ENCODE measurements around the gene MRPL1. TPM values are rescaled to one million over a fixed set of nuclear protein-coding genes. Genes with fewer than 3 reads are reported as not detected.

The MRPL1 gene
- total RNA-seq, 1 experiment from 2014 or later = 25.7 TPM

DNA sequence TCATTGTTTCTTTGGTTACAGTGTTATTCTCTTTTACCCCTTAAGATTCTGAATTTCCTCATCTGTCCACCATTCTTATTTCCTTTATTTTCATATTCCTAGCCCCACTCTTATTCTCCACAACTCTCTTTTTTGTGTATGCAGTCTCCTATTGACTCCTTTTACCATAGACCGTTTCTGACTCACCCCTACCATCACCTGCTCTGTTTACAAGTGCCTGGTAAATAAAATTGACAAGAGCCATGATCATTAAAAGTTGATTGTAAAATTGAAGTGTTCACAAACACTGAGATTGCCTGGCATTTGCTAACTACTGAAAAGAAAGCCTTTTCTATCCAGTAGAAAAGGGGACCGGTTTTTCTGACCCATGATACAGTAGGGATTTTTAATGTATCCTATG lies 54.4 kb downstream of the MRPL1 start (continued):
- TF ChIP-seq ZNF219 (CRISPR knock-in tag; IDR thresholded peaks at IDR 0.05; ENCODE audit: borderline replicate concordance) (no peak), NR1H2 (CRISPR knock-in tag; IDR thresholded peaks at IDR 0.05) (no peak)

- ATAC-seq = no peak
- H3K9me3 Mint-ChIP-seq = no peaks in the 10 kb centered on the region
Measured at GRCh38 chr4:77917601-77918000, 55.0 kb downstream of the MRPL1 start.

More at GRCh38 chr4:77917601-77918000, 55.0 kb downstream of the MRPL1 start:
- no peak overlapping the region for H3K27ac Mint-ChIP-seq
- POLR2A ChIA-PET = interaction anchor here (0.6 kb wide), 1 partner anchor 22 kb away, joined by 6 read pairs; no protein-coding TSS in a partner anchor
- TF ChIP-seq GABPB1 (CRISPR knock-in tag; IDR thresholded peaks at IDR 0.05) (no peak), FOXJ3 (CRISPR knock-in tag; IDR thresholded peaks at IDR 0.05; ENCODE audit: borderline replicate concordance) (no peak), PREB (CRISPR knock-in tag; IDR thresholded peaks at IDR 0.05; ENCODE audit: borderline replicate concordance) (no peak), GTF2I (CRISPR knock-in tag; conservative IDR thresholded peaks at IDR 0.05) (no peak), TEAD4 (CRISPR knock-in tag; IDR thresholded peaks at IDR 0.05) (no peak), FOXK1 (CRISPR knock-in tag; IDR thresholded peaks at IDR 0.05) (no peak), EMX1 (CRISPR knock-in tag; IDR thresholded peaks at IDR 0.05) (no peak), SMAD3 (CRISPR knock-in tag; IDR thresholded peaks at IDR 0.05; ENCODE audit: borderline replicate concordance) (no peak), TEAD1 (CRISPR knock-in tag; IDR thresholded peaks at IDR 0.05) (no peak), NFYB (CRISPR knock-in tag; conservative IDR thresholded peaks at IDR 0.05; ENCODE audit: low read depth) (no peak), ERG (CRISPR knock-in tag; IDR thresholded peaks at IDR 0.05) (no peak), ATF2 (CRISPR knock-in tag; IDR thresholded peaks at IDR 0.05; ENCODE audit: borderline replicate concordance, low read depth) (no peak), RORB (CRISPR knock-in tag; IDR thresholded peaks at IDR 0.05) (no peak), NR1H2 (CRISPR knock-in tag; IDR thresholded peaks at IDR 0.05) (no peak), JUN (CRISPR knock-in tag; IDR thresholded peaks at IDR 0.05) (no peak), MYBL2 (CRISPR knock-in tag; IDR thresholded peaks at IDR 0.05) (no peak)
- TF ChIP-seq, protein P1, sequence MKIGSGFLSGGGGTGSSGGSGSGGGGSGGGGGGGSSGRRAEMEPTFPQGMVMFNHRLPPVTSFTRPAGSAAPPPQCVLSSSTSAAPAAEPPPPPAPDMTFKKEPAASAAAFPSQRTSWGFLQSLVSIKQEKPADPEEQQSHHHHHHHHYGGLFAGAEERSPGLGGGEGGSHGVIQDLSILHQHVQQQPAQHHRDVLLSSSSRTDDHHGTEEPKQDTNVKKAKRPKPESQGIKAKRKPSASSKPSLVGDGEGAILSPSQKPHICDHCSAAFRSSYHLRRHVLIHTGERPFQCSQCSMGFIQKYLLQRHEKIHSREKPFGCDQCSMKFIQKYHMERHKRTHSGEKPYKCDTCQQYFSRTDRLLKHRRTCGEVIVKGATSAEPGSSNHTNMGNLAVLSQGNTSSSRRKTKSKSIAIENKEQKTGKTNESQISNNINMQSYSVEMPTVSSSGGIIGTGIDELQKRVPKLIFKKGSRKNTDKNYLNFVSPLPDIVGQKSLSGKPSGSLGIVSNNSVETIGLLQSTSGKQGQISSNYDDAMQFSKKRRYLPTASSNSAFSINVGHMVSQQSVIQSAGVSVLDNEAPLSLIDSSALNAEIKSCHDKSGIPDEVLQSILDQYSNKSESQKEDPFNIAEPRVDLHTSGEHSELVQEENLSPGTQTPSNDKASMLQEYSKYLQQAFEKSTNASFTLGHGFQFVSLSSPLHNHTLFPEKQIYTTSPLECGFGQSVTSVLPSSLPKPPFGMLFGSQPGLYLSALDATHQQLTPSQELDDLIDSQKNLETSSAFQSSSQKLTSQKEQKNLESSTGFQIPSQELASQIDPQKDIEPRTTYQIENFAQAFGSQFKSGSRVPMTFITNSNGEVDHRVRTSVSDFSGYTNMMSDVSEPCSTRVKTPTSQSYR (CRISPR knock-in tag; IDR thresholded peaks at IDR 0.05) = no peak
- TF ChIP-seq, protein P2, sequence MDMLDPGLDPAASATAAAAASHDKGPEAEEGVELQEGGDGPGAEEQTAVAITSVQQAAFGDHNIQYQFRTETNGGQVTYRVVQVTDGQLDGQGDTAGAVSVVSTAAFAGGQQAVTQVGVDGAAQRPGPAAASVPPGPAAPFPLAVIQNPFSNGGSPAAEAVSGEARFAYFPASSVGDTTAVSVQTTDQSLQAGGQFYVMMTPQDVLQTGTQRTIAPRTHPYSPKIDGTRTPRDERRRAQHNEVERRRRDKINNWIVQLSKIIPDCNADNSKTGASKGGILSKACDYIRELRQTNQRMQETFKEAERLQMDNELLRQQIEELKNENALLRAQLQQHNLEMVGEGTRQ (CRISPR knock-in tag; IDR thresholded peaks at IDR 0.05) = no peak
- no peaks in the 10 kb centered on the region for H3K27me3 Mint-ChIP-seq (ENCODE audit: low read depth)
- H3K36me3 Mint-ChIP-seq = peaks cover 2% of the 10 kb centered on the region; the same call in 1 of the 2 replicates
- no peak overlapping the region for H3K4me3 Mint-ChIP-seq
- peaks cover 7% of the 10 kb centered on the region for H3K4me1 Mint-ChIP-seq
- no peak for DNase-seq (ENCODE audit: low spot score)
- CTCF ChIA-PET = interaction anchor here (0.7 kb wide), 1 partner anchor 11 kb away, joined by 3 read pairs; no protein-coding TSS in a partner anchor
